ENCODE results near the gene STX1B. TPM values are rescaled to one million over a fixed set of nuclear protein-coding genes. Genes with fewer than 3 reads are reported as not detected.

Gene STX1B
- total RNA-seq, 2 donors from 2014 or later: 1.3 to 2.1 TPM

DNA sequence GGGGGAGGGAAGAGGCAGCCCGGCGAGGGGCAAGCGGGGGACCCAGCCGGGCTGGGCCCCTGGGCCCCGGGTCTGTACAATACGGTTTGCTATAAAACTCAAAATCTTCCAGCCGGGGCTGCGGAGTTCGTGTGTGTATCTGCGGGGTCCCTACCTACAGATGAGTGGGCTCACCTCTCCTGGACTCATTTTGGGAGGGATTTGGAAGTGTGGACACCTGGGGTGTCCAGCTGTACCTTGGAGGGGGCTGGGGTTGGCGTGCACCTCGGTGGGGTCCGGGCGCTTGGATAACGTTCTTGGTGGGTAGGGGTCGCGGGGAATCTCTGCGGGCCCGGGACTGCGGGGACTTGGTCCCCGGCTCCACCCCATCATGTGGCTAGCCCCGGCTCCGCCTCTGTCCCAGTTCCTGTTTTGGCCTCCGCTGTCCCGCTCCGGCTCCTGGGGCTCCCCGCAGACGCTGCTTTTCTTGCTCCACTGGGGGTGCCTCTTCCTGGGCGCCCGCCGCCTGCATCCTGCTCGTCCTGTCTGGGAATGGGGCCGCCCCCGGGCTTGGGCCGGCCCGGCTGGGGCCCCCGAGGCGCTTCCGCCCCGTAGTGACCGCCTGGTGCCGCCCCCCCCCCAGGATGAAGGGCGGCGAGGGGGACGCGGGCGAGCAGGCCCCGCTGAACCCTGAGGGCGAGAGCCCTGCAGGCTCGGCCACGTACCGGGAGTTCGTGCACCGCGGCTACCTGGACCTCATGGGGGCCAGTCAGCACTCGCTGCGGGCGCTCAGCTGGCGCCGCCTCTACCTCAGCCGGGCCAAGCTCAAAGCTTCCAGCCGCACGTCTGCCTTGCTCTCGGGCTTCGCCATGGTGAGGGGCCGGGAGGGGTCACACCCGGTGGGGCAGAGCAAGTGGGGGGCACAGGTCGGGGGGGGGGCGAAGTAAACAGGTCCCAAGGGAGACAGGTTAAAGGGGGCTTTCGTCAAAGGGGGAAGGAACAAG is 61.5 kb downstream of the STX1B start, which contains the start of gene ORAI3:
ORAI3 (plus strand) TSS at position 402 of the 983 bp plus-strand sequence; CDS start at position 624, 222 bp downstream.
- TF ChIP-seq, protein P1, sequence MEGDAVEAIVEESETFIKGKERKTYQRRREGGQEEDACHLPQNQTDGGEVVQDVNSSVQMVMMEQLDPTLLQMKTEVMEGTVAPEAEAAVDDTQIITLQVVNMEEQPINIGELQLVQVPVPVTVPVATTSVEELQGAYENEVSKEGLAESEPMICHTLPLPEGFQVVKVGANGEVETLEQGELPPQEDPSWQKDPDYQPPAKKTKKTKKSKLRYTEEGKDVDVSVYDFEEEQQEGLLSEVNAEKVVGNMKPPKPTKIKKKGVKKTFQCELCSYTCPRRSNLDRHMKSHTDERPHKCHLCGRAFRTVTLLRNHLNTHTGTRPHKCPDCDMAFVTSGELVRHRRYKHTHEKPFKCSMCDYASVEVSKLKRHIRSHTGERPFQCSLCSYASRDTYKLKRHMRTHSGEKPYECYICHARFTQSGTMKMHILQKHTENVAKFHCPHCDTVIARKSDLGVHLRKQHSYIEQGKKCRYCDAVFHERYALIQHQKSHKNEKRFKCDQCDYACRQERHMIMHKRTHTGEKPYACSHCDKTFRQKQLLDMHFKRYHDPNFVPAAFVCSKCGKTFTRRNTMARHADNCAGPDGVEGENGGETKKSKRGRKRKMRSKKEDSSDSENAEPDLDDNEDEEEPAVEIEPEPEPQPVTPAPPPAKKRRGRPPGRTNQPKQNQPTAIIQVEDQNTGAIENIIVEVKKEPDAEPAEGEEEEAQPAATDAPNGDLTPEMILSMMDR (IDR thresholded peaks at IDR 0.05): peak in 1 of 2 donors; percentile 17
- DNase-seq (ENCODE audit: low spot score): peak; percentile 82
- Histone ChIP-seq H3K9me3 (no peaks in the 10 kb centered on the region), H3K4me1 (peaks cover 0 to 48% of the 10 kb centered on the region in 2 donors), H3K36me3 (peaks cover 6% of the 10 kb centered on the region), H3K27me3 (no peaks in the 10 kb centered on the region), H3K27ac (peak within 1 kb of the TSS; percentile 95 to 96), H3K4me3 (peak within 1 kb of the TSS; percentile 80 to 99)

DNA sequence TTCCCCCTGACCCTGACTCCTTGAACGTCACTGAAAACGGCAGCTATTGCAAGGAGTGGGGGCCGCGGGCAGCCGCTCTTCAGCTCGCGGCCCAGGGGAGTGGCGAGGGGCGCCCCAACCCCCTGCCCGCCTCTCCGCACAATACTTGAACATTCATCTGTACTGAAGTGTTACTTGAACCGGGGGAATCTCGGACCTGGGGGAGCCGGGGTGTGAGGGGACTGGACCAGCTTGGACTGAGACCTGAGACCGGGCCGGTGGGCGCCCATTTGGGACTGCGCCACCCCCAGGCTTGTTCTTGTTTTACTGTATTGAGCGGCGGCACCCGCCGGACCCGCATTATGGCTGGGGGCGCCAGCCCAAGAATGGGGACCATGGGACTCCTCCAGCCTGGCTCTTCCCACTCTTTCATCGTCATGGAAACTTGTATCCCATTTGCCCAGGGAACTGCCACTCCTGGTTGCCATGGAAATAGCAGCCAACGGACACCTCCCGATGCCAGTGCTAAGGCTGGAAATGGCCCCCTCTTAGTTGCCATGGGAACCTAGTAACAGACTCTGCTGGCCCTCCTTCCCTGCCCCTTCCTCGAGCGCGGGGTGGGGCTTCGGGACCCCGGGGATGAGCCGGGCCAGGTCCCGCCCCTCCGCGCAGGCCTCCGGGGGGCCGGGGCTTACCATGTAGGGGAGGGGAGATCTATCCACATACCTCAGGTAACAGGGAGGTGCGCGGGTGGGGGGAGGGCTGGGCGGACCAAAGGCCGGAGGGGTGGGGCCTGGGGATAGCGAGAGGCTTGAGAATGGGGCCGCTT is 62.4 kb downstream of the STX1B start:
- peak overlapping the region; percentile 80 to 99 for H3K4me3 ChIP-seq
- peak overlapping the region; percentile 95 to 96 for H3K27ac ChIP-seq
- H3K9me3 ChIP-seq: no peaks in the 10 kb centered on the region
- TF ChIP-seq, protein P1 (IDR thresholded peaks at IDR 0.05): no peak
- peaks cover 0 to 40% of the 10 kb centered on the region in 2 donors for H3K4me1 ChIP-seq
- H3K27me3 ChIP-seq: no peaks in the 10 kb centered on the region
- peaks cover 9% of the 10 kb centered on the region for H3K36me3 ChIP-seq
- DNase-seq (ENCODE audit: low spot score): peak; percentile 97

DNA sequence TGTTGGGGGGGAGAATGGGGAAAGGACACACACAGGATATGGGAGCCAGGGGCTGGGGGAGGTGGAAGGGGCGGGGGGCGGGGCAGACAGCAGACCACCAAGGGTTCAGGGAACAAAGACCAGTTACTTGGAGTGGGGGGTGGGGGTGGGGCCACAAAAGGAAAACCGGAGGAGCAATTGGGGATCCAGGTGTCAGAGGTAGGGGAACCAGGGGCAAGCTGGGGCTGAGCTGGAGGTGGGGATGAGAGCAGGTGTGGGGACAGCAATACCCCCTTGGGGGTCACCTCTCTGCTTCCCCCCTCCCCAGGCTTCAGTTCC is 62.9 kb downstream of the STX1B start:
- Histone ChIP-seq H3K4me3 (no peak overlapping the region), H3K4me1 (peaks cover 0 to 40% of the 10 kb centered on the region in 2 donors), H3K9me3 (no peaks in the 10 kb centered on the region), H3K36me3 (peaks cover 14% of the 10 kb centered on the region), H3K27me3 (no peaks in the 10 kb centered on the region), H3K27ac (peak overlapping the region; percentile 95 to 96)
- DNase-seq (ENCODE audit: low spot score): no peak
- TF ChIP-seq, protein P1 (IDR thresholded peaks at IDR 0.05): no peak

DNA sequence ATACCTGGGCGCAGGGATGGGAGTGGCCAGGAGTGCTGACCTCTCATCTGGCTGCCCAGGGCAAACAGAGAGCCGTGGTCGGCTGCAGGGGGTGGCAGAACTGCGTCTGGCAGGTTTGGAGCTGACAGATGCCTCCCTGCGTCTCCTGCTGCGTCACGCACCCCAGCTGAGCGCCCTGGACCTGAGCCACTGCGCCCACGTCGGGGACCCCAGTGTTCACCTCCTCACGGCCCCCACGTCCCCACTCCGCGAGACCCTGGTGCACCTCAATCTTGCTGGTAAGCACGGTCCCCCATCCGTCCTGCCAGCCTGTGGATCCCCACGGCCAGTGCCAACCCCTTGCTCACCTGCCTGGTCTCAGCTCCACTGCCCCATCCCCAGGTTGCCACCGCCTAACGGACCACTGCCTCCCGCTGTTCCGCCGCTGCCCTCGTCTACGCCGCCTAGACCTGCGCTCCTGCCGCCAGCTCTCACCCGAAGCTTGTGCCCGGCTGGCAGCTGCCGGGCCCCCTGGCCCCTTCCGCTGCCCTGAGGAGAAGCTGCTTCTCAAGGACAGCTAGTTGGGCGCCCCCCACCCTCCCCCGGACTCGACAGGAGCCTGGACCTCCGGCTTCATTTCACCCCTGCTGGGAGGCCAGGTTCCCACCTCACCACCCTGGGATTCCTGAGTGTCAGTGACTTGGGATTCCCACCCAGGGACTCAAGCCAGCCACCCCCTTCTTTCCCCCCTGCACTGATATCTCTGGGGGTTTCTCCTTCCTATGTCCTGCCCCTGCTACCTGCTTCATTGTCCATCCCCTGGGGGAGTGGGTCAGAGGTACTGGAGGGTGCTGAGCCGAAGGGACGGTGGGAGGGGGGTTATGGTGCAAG is 63.5 kb downstream of the STX1B start:
- DNase-seq (ENCODE audit: low spot score): no peak
- H3K9me3 ChIP-seq: no peaks in the 10 kb centered on the region
- H3K4me1 ChIP-seq: peaks cover 0 to 41% of the 10 kb centered on the region in 2 donors
- peaks cover 18% of the 10 kb centered on the region for H3K36me3 ChIP-seq
- TF ChIP-seq, protein P1 (IDR thresholded peaks at IDR 0.05): no peak
- no peaks in the 10 kb centered on the region for H3K27me3 ChIP-seq
- no peak overlapping the region for H3K27ac ChIP-seq
- H3K4me3 ChIP-seq: no peak overlapping the region

DNA sequence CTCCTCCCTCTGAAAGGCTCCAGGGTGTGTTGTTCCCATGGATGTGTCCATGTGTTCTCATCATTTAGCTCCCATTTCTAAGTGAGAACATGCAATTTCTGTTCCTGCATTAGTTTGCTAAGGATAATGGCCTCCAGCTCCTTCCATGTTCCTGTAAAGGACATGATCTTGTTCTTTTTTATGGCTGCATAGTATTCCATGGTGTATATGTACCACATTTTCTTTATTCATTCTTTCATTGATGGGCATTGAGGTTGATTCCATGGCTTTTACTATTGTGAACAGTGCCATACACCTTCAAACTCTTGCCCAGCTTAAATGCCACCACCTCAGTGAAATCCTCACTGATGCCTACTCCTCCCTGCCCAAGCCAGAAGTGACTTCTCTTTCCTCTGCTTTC is 66.1 kb downstream of the STX1B start:
- DNase-seq (ENCODE audit: low spot score): no peak
- Histone ChIP-seq H3K36me3 (peaks cover 18% of the 10 kb centered on the region), H3K27ac (no peak overlapping the region), H3K9me3 (no peaks in the 10 kb centered on the region), H3K4me3 (no peak overlapping the region), H3K27me3 (no peaks in the 10 kb centered on the region), H3K4me1 (peaks cover 0 to 18% of the 10 kb centered on the region in 2 donors)
- TF ChIP-seq, protein P1 (IDR thresholded peaks at IDR 0.05): no peak
